Measurements from ENCODE around the gene PER2. TPM values are rescaled to one million over a fixed set of nuclear protein-coding genes. Genes with fewer than 3 reads are reported as not detected.

PER2 gene
- total RNA-seq, 1 donor from 2014 or later = 3.1 TPM

- DNase-seq (ENCODE audit: low read depth) = no peak
Measured at GRCh38 chr2:238233625-238234024, 54.8 kb downstream of the PER2 start.

GRCh38 chr2:238231809-238232208 is 56.6 kb downstream of the PER2 start:
- no peak for DNase-seq (ENCODE audit: low read depth)

GRCh38 chr2:238231251-238231793 is 57.1 kb downstream of the PER2 start:
- no peak for DNase-seq (ENCODE audit: low read depth)

GRCh38 chr2:238230699-238231098 is 57.7 kb downstream of the PER2 start:
- DNase-seq (ENCODE audit: low read depth) = no peak

- DNase-seq (ENCODE audit: low read depth) = peak; percentile 51
Measured at GRCh38 chr2:238228700-238229099, 59.7 kb downstream of the PER2 start.

- no peak for DNase-seq (ENCODE audit: low read depth)
Measured at GRCh38 chr2:238227587-238228032, 60.8 kb downstream of the PER2 start.

- DNase-seq (ENCODE audit: low read depth) = no peak
Measured at GRCh38 chr2:238226698-238227586, 61.5 kb downstream of the PER2 start.

- DNase-seq (ENCODE audit: low read depth) = no peak
Measured at GRCh38 chr2:238225911-238226697, 62.3 kb downstream of the PER2 start.

- no peak for DNase-seq (ENCODE audit: low read depth)
Measured at GRCh38 chr2:238225121-238225520, 63.3 kb downstream of the PER2 start.

GRCh38 chr2:238224356-238225035 is 63.9 kb downstream of the PER2 start:
- DNase-seq (ENCODE audit: low read depth) = no peak

- peak; percentile 73 for DNase-seq (ENCODE audit: low read depth)
Measured at GRCh38 chr2:238220892-238221521, 67.4 kb downstream of the PER2 start.

- no peak for DNase-seq (ENCODE audit: low read depth)
Measured at GRCh38 chr2:238220274-238220891, 68.0 kb downstream of the PER2 start.

GRCh38 chr2:238216651-238217184 is 71.7 kb downstream of the PER2 start:
- DNase-seq (ENCODE audit: low read depth) = peak; percentile 11

- no peak for DNase-seq (ENCODE audit: low read depth)
Measured at GRCh38 chr2:238207006-238207405, 81.4 kb downstream of the PER2 start.

GRCh38 chr2:238203973-238204683 is 84.3 kb downstream of the PER2 start:
- no peak for DNase-seq (ENCODE audit: low read depth)

GRCh38 chr2:238203094-238203972 is 85.1 kb downstream of the PER2 start, which contains the start of gene ILKAP:
Gene ILKAP, minus strand, starts transcription at chr2:238203695. Its CDS starts 142 bp downstream, at chr2:238203553.
- DNase-seq (ENCODE audit: low read depth) = peak; percentile 86

GRCh38 chr2:238202326-238203093 is 85.9 kb downstream of the PER2 start:
- DNase-seq (ENCODE audit: low read depth) = peak; percentile 59

Measured in myocyte (in vitro differentiated cells).